ENCODE measurements around the gene CUL7.
A peak's percentile ranks its signal among the peaks of the same experiment; 100 is the strongest.

Gene CUL7

GRCh38 chr6:43076464-43077332 is 23.0 kb upstream of the CUL7 start:
- DNase-seq: no peak

- DNase-seq: no peak
Observed at GRCh38 chr6:43075670-43076463, 22.2 kb upstream of the CUL7 start, which contains the start of gene PTK7. Gene PTK7 (plus strand): TSS chr6:43076314. CDS start chr6:43076489, 175 bp downstream.

- no peak for DNase-seq
Observed at GRCh38 chr6:43074847-43075669, 21.4 kb upstream of the CUL7 start.

GRCh38 chr6:43070028-43070632 is 16.5 kb upstream of the CUL7 start:
- peak in 1 of 2 donors; percentile 41 for DNase-seq

GRCh38 chr6:43062818-43063217 is 9.2 kb upstream of the CUL7 start:
- DNase-seq: no peak

GRCh38 chr6:43061861-43062260 is 8.2 kb upstream of the CUL7 start:
- DNase-seq: no peak

- no peak for DNase-seq
Observed at GRCh38 chr6:43060755-43061633, 7.3 kb upstream of the CUL7 start.

GRCh38 chr6:43060034-43060754 is 6.5 kb upstream of the CUL7 start:
- DNase-seq: no peak

GRCh38 chr6:43059168-43060033 is 5.8 kb upstream of the CUL7 start, which contains the start of the genes KLC4 and MRPL2:
Gene KLC4 (plus strand): TSS chr6:43059631. CDS start chr6:43061336, 1,705 bp downstream.
Gene MRPL2 (minus strand): TSS chr6:43059434. CDS start chr6:43059381, 53 bp downstream.
- peak; percentile 99 for DNase-seq

GRCh38 chr6:43058531-43058930 is 4.9 kb upstream of the CUL7 start:
- no peak for DNase-seq

- DNase-seq: no peak
Observed at GRCh38 chr6:43055966-43056365, 2.3 kb upstream of the CUL7 start.

GRCh38 chr6:43054206-43054943 is 724 bp upstream of the CUL7 start:
- DNase-seq: no peak

GRCh38 chr6:43052842-43053544 is 658 bp downstream of the CUL7 start:
- no peak for DNase-seq

GRCh38 chr6:43052225-43052841 is 1.3 kb downstream of the CUL7 start:
- DNase-seq: no peak

GRCh38 chr6:43050981-43051380 is 2.7 kb downstream of the CUL7 start:
- no peak for DNase-seq

GRCh38 chr6:43047998-43048397 is 5.7 kb downstream of the CUL7 start:
- no peak for DNase-seq

- DNase-seq: no peak
Observed at GRCh38 chr6:43045371-43045930, 8.2 kb downstream of the CUL7 start.
